HEK293 (cell line): ENCODE results near the gene POP7.

Experiments
- CTCF ChIP-seq: fragments of 450-650 bp; formaldehyde crosslinking; IDR thresholded peaks from 2 replicates; pipeline ENCODE4 v1.5.1; 2016; ENCODE audit warnings: missing biosample characterization, missing genetic modification characterization
- ZBTB26 ChIP-seq: fragments of 450-650 bp; formaldehyde crosslinking; optimal IDR thresholded peaks from 2 replicates; pipeline ENCODE3; 2016; ENCODE audit warnings: missing biosample characterization, mild to moderate bottlenecking, missing genetic modification characterization
- ZNF16 ChIP-seq: fragments of 450-650 bp; formaldehyde crosslinking; IDR thresholded peaks from 2 replicates; pipeline ENCODE4 v1.5.1; 2016; ENCODE audit warnings: low read depth, missing biosample characterization, missing genetic modification characterization
- ZNF24 ChIP-seq: fragments of 450-650 bp; formaldehyde crosslinking; IDR thresholded peaks from 2 replicates; pipeline ENCODE4 v1.5.1; 2016; ENCODE audit warnings: missing biosample characterization, missing genetic modification characterization
- ZNF423 ChIP-seq: fragments of 450-650 bp; formaldehyde crosslinking; IDR thresholded peaks from 2 replicates; pipeline ENCODE4 v1.5.1; 2016; ENCODE audit warnings: missing biosample characterization, missing genetic modification characterization
- ZNF585B ChIP-seq: fragments of 450-650 bp; formaldehyde crosslinking; IDR thresholded peaks from 2 replicates; pipeline ENCODE4 v1.5.1; 2016; ENCODE audit warnings: missing biosample characterization, missing genetic modification characterization
- TF ChIP-seq, protein P1 (sequence below): fragments of 450-650 bp; formaldehyde crosslinking; IDR thresholded peaks from 2 replicates; pipeline ENCODE4 v1.5.1; 2016; ENCODE audit warnings: missing biosample characterization, missing genetic modification characterization, low read depth
- TF ChIP-seq, protein P2 (sequence below): fragments of 450-650 bp; IDR thresholded peaks from 2 replicates; pipeline ENCODE4 v1.5.1; 2018; ENCODE audit warnings: missing biosample characterization, missing genetic modification characterization
- TF ChIP-seq, protein P3 (sequence below): fragments of 450-650 bp; formaldehyde crosslinking; conservative IDR thresholded peaks from 2 replicates; pipeline ENCODE4 v1.5.1; 2016; ENCODE audit warnings: low read depth, missing biosample characterization, missing genetic modification characterization
- TF ChIP-seq, protein P4 (sequence below): fragments of 450-650 bp; formaldehyde crosslinking; IDR thresholded peaks from 2 replicates; pipeline ENCODE4 v1.5.1; 2016; ENCODE audit warnings: missing biosample characterization, missing genetic modification characterization, low read depth

DNA sequence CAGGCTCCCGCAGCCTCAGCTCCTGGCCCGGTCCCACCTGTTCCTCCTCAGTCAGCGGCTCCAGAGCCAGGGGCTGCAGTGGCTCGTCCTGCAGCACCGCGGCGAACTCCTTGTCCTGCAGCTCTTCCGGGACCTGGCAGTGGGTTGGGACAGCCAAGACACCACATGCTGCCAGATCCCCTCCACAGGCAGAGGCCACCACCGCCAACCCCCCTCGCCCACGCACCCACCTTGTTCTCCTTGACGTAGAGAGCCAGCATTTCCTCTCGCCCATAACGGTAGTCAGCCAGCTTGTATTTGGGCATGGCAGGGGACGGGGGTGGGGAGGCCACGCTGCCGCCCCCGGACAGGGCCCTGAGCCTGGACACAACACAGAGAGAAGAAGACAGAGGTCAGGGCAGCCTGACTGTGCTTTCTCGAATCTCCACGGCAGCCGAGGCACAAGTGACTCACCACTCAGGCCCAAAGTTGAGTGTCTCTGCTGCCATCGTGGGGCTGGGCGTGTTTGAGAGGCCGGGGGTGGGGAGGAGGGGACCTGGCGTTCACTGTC, 18.1 kb upstream of the POP7 start:
- TF ChIP-seq, protein P1, sequence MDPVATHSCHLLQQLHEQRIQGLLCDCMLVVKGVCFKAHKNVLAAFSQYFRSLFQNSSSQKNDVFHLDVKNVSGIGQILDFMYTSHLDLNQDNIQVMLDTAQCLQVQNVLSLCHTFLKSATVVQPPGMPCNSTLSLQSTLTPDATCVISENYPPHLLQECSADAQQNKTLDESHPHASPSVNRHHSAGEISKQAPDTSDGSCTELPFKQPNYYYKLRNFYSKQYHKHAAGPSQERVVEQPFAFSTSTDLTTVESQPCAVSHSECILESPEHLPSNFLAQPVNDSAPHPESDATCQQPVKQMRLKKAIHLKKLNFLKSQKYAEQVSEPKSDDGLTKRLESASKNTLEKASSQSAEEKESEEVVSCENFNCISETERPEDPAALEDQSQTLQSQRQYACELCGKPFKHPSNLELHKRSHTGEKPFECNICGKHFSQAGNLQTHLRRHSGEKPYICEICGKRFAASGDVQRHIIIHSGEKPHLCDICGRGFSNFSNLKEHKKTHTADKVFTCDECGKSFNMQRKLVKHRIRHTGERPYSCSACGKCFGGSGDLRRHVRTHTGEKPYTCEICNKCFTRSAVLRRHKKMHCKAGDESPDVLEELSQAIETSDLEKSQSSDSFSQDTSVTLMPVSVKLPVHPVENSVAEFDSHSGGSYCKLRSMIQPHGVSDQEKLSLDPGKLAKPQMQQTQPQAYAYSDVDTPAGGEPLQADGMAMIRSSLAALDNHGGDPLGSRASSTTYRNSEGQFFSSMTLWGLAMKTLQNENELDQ (tag by site-specific recombination), result no peak
- no peak for TF ChIP-seq CTCF
- no peak for TF ChIP-seq ZNF24
- no peak for TF ChIP-seq ZNF585B
- TF ChIP-seq, protein P2, sequence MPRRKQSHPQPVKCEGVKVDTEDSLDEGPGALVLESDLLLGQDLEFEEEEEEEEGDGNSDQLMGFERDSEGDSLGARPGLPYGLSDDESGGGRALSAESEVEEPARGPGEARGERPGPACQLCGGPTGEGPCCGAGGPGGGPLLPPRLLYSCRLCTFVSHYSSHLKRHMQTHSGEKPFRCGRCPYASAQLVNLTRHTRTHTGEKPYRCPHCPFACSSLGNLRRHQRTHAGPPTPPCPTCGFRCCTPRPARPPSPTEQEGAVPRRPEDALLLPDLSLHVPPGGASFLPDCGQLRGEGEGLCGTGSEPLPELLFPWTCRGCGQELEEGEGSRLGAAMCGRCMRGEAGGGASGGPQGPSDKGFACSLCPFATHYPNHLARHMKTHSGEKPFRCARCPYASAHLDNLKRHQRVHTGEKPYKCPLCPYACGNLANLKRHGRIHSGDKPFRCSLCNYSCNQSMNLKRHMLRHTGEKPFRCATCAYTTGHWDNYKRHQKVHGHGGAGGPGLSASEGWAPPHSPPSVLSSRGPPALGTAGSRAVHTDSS (tag by site-specific recombination), result no peak
- TF ChIP-seq ZNF16 (tag by site-specific recombination), result no peak
- no peak for TF ChIP-seq ZNF423 (tag by site-specific recombination)
- TF ChIP-seq, protein P3, sequence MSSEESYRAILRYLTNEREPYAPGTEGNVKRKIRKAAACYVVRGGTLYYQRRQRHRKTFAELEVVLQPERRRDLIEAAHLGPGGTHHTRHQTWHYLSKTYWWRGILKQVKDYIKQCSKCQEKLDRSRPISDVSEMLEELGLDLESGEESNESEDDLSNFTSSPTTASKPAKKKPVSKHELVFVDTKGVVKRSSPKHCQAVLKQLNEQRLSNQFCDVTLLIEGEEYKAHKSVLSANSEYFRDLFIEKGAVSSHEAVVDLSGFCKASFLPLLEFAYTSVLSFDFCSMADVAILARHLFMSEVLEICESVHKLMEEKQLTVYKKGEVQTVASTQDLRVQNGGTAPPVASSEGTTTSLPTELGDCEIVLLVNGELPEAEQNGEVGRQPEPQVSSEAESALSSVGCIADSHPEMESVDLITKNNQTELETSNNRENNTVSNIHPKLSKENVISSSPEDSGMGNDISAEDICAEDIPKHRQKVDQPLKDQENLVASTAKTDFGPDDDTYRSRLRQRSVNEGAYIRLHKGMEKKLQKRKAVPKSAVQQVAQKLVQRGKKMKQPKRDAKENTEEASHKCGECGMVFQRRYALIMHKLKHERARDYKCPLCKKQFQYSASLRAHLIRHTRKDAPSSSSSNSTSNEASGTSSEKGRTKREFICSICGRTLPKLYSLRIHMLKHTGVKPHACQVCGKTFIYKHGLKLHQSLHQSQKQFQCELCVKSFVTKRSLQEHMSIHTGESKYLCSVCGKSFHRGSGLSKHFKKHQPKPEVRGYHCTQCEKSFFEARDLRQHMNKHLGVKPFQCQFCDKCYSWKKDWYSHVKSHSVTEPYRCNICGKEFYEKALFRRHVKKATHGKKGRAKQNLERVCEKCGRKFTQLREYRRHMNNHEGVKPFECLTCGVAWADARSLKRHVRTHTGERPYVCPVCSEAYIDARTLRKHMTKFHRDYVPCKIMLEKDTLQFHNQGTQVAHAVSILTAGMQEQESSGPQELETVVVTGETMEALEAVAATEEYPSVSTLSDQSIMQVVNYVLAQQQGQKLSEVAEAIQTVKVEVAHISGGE (tag by site-specific recombination), result no peak
- no peak for TF ChIP-seq ZBTB26 (tag by site-specific recombination)
- TF ChIP-seq, protein P4, sequence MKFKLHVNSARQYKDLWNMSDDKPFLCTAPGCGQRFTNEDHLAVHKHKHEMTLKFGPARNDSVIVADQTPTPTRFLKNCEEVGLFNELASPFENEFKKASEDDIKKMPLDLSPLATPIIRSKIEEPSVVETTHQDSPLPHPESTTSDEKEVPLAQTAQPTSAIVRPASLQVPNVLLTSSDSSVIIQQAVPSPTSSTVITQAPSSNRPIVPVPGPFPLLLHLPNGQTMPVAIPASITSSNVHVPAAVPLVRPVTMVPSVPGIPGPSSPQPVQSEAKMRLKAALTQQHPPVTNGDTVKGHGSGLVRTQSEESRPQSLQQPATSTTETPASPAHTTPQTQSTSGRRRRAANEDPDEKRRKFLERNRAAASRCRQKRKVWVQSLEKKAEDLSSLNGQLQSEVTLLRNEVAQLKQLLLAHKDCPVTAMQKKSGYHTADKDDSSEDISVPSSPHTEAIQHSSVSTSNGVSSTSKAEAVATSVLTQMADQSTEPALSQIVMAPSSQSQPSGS, result no peak
